Tibial artery (tissue), 4 donors: ENCODE data around the gene SLC4A1.

Experiments
- DNase-seq, 2 donors: peaks; one replicate each; pipeline ENCODE4 v3.0.0-alpha.2; 2019
- H3K27ac ChIP-seq, 2 donors: fragments of 200-600 bp; sonication (generic) in 1 of 2; 1 replicate in 1 of 2; 2 replicates in 1 of 2; pipeline ENCODE4 v1.5.1; 2018 to 2019; ENCODE audit warnings: mild to moderate bottlenecking in 1 of 2
- H3K27me3 ChIP-seq, 2 donors: fragments of 200-600 bp; sonication (generic) in 1 of 2; one replicate each; pipeline versions ENCODE4 v1.5.1 to v1.6.0; 2016 to 2019
- H3K36me3 ChIP-seq, 3 donors: fragments of 200-600 bp; sonication (generic) in 2 of 3; one replicate each; pipeline ENCODE4 v1.5.1; 2016 to 2019; ENCODE audit warnings: mild to moderate bottlenecking in 2 of 3
- H3K4me1 ChIP-seq, 4 donors: fragments of 200-600 bp; sonication (generic) in 2 of 4; 1 replicate in 3 of 4; 2 replicates in 1 of 4; pipeline ENCODE4 v1.5.1; 2016 to 2019
- H3K4me3 ChIP-seq, 2 donors: fragments of 200-600 bp; sonication (generic) in 1 of 2; 1 replicate in 1 of 2; 2 replicates in 1 of 2; pipeline ENCODE4 v1.5.1; 2018 to 2019; ENCODE audit warnings: mild to moderate bottlenecking in 2 of 2
- H3K9me3 ChIP-seq, 3 donors: fragments of 200-600 bp; sonication (generic) in 1 of 3; one replicate each; pipeline ENCODE4 v1.5.1; 2016 to 2019
- CTCF ChIP-seq, 2 experiments: fragments of 200-600 bp in 1 of 2; fragments of 450-650 bp in 1 of 2; IDR thresholded peaks; one replicate each; pipeline ENCODE4 v1.5.1; 2017 to 2019; ENCODE audit warnings: antibody characterized with exemption in 2 of 2, mild to moderate bottlenecking in 1 of 2, moderate library complexity in 1 of 2
- intact Hi-C: fragments of 100-400 bp; cut with DNase I; formaldehyde crosslinking; loops from one replicate; pipeline ENCODE4 v1.15.0; 2023; ENCODE audit warnings: low total_unique reads

Gene SLC4A1

GRCh38 chr17:44267818-44268490, at the start of gene SLC4A1:
Gene SLC4A1 (minus strand): TSS chr17:44268135. CDS start chr17:44262866, 5,269 bp downstream.
- H3K27ac ChIP-seq = no peak within 1 kb of the TSS
- H3K9me3 ChIP-seq = no peaks in the 10 kb centered on the region
- peaks cover 0 to 32% of the 10 kb centered on the region in 2 donors for H3K27me3 ChIP-seq
- no peak for DNase-seq
- no peak for TF ChIP-seq CTCF (IDR thresholded peaks at IDR 0.05)
- H3K4me1 ChIP-seq = no peaks in the 10 kb centered on the region
- intact Hi-C loops = no loop called here
- no peak within 1 kb of the TSS for H3K4me3 ChIP-seq
- no peaks in the 10 kb centered on the region for H3K36me3 ChIP-seq

GRCh38 chr17:44317545-44317944, 49.6 kb upstream of the SLC4A1 start:
- Histone ChIP-seq H3K4me3 (no peak overlapping the region), H3K27me3 (peaks cover 0 to 59% of the 10 kb centered on the region in 2 donors), H3K36me3 (peaks cover 25 to 36% (median 36%) of the 10 kb centered on the region in 3 donors), H3K27ac (no peak overlapping the region), H3K4me1 (peaks cover 0 to 14% (median 12%) of the 10 kb centered on the region in 4 donors), H3K9me3 (no peaks in the 10 kb centered on the region)
- no peak for DNase-seq
- intact Hi-C loops = no loop called here
- no peak for TF ChIP-seq CTCF (IDR thresholded peaks at IDR 0.05)

- no peak overlapping the region for H3K27ac ChIP-seq
- H3K4me1 ChIP-seq = peaks cover 0 to 13% (median 12%) of the 10 kb centered on the region in 4 donors
- no peak for DNase-seq
- H3K9me3 ChIP-seq = no peaks in the 10 kb centered on the region
- no peak for TF ChIP-seq CTCF (IDR thresholded peaks at IDR 0.05)
- no peak overlapping the region for H3K4me3 ChIP-seq
- intact Hi-C loops = no loop called here
- peaks cover 0 to 73% of the 10 kb centered on the region in 2 donors for H3K27me3 ChIP-seq
- H3K36me3 ChIP-seq = peaks cover 11 to 21% (median 21%) of the 10 kb centered on the region in 3 donors
These were observed 48.1 kb upstream of the SLC4A1 start for GRCh38 chr17:44315760-44316731.

GRCh38 chr17:44314869-44315661, 47.1 kb upstream of the SLC4A1 start:
- no peak for TF ChIP-seq CTCF (IDR thresholded peaks at IDR 0.05)
- Histone ChIP-seq H3K36me3 (peaks cover 2 to 11% (median 11%) of the 10 kb centered on the region in 3 donors), H3K4me1 (peaks cover 0 to 13% (median 12%) of the 10 kb centered on the region in 4 donors), H3K27ac (no peak overlapping the region), H3K27me3 (peaks cover 0 to 77% of the 10 kb centered on the region in 2 donors), H3K4me3 (peak overlapping the region in 1 of 2 donors; percentile 31), H3K9me3 (no peaks in the 10 kb centered on the region)
- no peak for DNase-seq
- intact Hi-C loops = no loop called here

GRCh38 chr17:44314524-44314868, 46.6 kb upstream of the SLC4A1 start:
- Histone ChIP-seq H3K4me1 (peaks cover 0 to 13% (median 12%) of the 10 kb centered on the region in 4 donors), H3K4me3 (no peak overlapping the region), H3K36me3 (peaks cover 0 to 5% (median 5%) of the 10 kb centered on the region in 3 donors), H3K27me3 (peaks cover 0 to 81% of the 10 kb centered on the region in 2 donors), H3K9me3 (no peaks in the 10 kb centered on the region), H3K27ac (no peak overlapping the region)
- TF ChIP-seq CTCF (IDR thresholded peaks at IDR 0.05) = no peak
- no peak for DNase-seq
- intact Hi-C loops = no loop called here
